HCT116 (cell line): ENCODE data around the gene FAM83E. TPM values are rescaled to one million over a fixed set of nuclear protein-coding genes. Genes with fewer than 3 reads are reported as not detected.

Source experiments
- ATF3 ChIP-seq: IDR thresholded peaks from 2 replicates; pipeline ENCODE4 v1.6.1; 2012
- CBX3 ChIP-seq: IDR thresholded peaks from 2 replicates; pipeline ENCODE4 v1.6.1; 2012; ENCODE audit warnings: low read depth
- CEBPB ChIP-seq: IDR thresholded peaks from 2 replicates; pipeline ENCODE4 v1.6.1; 2012; ENCODE audit warnings: low read depth
- CTCF ChIP-seq, 3 experiments: fragments of 200-600 bp in 1 of 3; sonication (generic) in 1 of 3; IDR thresholded peaks in 2 of 3; conservative IDR thresholded peaks in 1 of 3; 2 replicates each; pipeline ENCODE4 v1.5.1; 2012 to 2017; ENCODE audit warnings: low read depth in 2 of 3, low read length in 2 of 3, antibody characterized with exemption in 1 of 3, borderline replicate concordance in 1 of 3, control low read depth in 1 of 3, mild to moderate bottlenecking in 1 of 3, mixed read lengths in 1 of 3, mixed run types in 1 of 3, moderate library complexity in 1 of 3; ENCODE audit not compliant: insufficient read depth in 1 of 3
- EZH2 ChIP-seq: fragments of 200-600 bp; sonication (generic); IDR thresholded peaks from 2 replicates; pipeline ENCODE4 v1.6.1; 2017; ENCODE audit warnings: antibody characterized with exemption, mixed run types
- EZH2phosphoT487 ChIP-seq: fragments of 200-600 bp; IDR thresholded peaks from 2 replicates; pipeline ENCODE4 v1.6.1; 2018; ENCODE audit warnings: antibody characterized with exemption, borderline replicate concordance
- FOSL1 ChIP-seq: IDR thresholded peaks from 2 replicates; pipeline ENCODE4 v1.6.1; 2012; ENCODE audit warnings: low read depth
- JUND ChIP-seq: IDR thresholded peaks from 2 replicates; pipeline ENCODE4 v1.6.1; 2012
- POLR2A ChIP-seq: IDR thresholded peaks from 2 replicates; pipeline ENCODE4 v1.7.0; 2011; ENCODE audit warnings: borderline replicate concordance; ENCODE audit not compliant: insufficient read depth, insufficient read length; ENCODE audit errors: extremely low read depth
- SP1 ChIP-seq: IDR thresholded peaks from 2 replicates; pipeline ENCODE4 v1.6.1; 2012; ENCODE audit warnings: low read depth
- SRF ChIP-seq: IDR thresholded peaks from 2 replicates; pipeline ENCODE4 v1.6.1; 2012; ENCODE audit warnings: low read depth
- TCF7L2 ChIP-seq: IDR thresholded peaks from 2 replicates; pipeline ENCODE4 v1.7.0; 2011; ENCODE audit warnings: borderline replicate concordance, inconsistent platforms; ENCODE audit not compliant: insufficient read depth, insufficient read length; ENCODE audit errors: extremely low read depth
- ZBTB33 ChIP-seq: IDR thresholded peaks from 2 replicates; pipeline ENCODE4 v1.6.1; 2011; ENCODE audit warnings: mild to moderate bottlenecking, low read length, moderate library complexity; ENCODE audit not compliant: insufficient replicate concordance; ENCODE audit errors: extremely low read depth
- ZFX ChIP-seq: fragments of 450-650 bp; IDR thresholded peaks from 2 replicates; pipeline ENCODE4 v1.6.1; 2017
- ZNF274 ChIP-seq: fragments of 200-500 bp; sonication (Bioruptor generic); IDR thresholded peaks from 2 replicates; pipeline ENCODE4 v1.6.1; 2014; ENCODE audit warnings: mild to moderate bottlenecking, low read depth, low read length, inconsistent platforms
- total RNA-seq: library from RNA; stranded (reverse); gene quantifications from one replicate; pipeline ENCODE4 v1.2.1, GENCODE V29; 2021; ENCODE audit not compliant: unreplicated experiment

Gene FAM83E
- total RNA-seq, 1 experiment from 2014 or later = 6.8 TPM

- TF ChIP-seq CTCF (IDR thresholded peaks at IDR 0.05 in 2 of 3, conservative IDR thresholded peaks at IDR 0.05 in 1 of 3; ENCODE audit: borderline replicate concordance in 1 of 3, insufficient read depth in 1 of 3, low read depth in 2 of 3, low read length in 2 of 3) = no peak
- no peak for TF ChIP-seq POLR2A
- no peak for TF ChIP-seq CEBPB
- no peak for TF ChIP-seq SRF
- TF ChIP-seq FOSL1 = peak; percentile 53
- no peak for TF ChIP-seq CBX3
- no peak for TF ChIP-seq EZH2phosphoT487
- no peak for TF ChIP-seq ZBTB33
- TF ChIP-seq ATF3 = no peak
- no peak for TF ChIP-seq EZH2
- no peak for TF ChIP-seq ZFX
- TF ChIP-seq TCF7L2 = peak; percentile 72
- no peak for TF ChIP-seq ZNF274
- peak; percentile 40; the same call in 1 of the 2 replicates for TF ChIP-seq SP1
- TF ChIP-seq JUND = peak; percentile 49; the same call in 1 of the 2 replicates
These were observed 49.8 kb downstream of the FAM83E start (continued) for GRCh38 chr19:48565090-48565489.

Other genes with a start within 250 kb of the FAM83E start
- 212 TPM for gene KDELR1, start 223.5 kb downstream of the FAM83E start, total RNA-seq
- gene GRIN2D, start 221.4 kb downstream of the FAM83E start, total RNA-seq = 26.2 TPM
- 64.8 TPM for gene GRWD1, start 169.1 kb downstream of the FAM83E start, total RNA-seq
- 2.5 TPM for gene KCNJ14, start 159.5 kb downstream of the FAM83E start, total RNA-seq
- 75.3 TPM for gene CYTH2, start 145.7 kb downstream of the FAM83E start, total RNA-seq
- 19.9 TPM for gene LMTK3, start 103.2 kb downstream of the FAM83E start, total RNA-seq
- 4.8 TPM for gene SULT2B1, start 62.9 kb downstream of the FAM83E start, total RNA-seq
- not detected for gene SPACA4, start 8.3 kb downstream of the FAM83E start, total RNA-seq
- gene RPL18, start 4.1 kb upstream of the FAM83E start, total RNA-seq = 2,006 TPM
- 19.9 TPM for gene SPHK2, start 4.4 kb upstream of the FAM83E start, total RNA-seq
- 45.9 TPM for gene DBP, start 22.3 kb upstream of the FAM83E start, total RNA-seq
- gene CA11, start 31.1 kb upstream of the FAM83E start, total RNA-seq = 29.6 TPM
- gene NTN5, start 57.9 kb upstream of the FAM83E start, total RNA-seq = 3.1 TPM
- gene FUT2, start 80.9 kb upstream of the FAM83E start, total RNA-seq = 12.5 TPM
- 1.3 TPM for gene MAMSTR, start 104.6 kb upstream of the FAM83E start, total RNA-seq
- gene RASIP1, start 125.5 kb upstream of the FAM83E start, total RNA-seq = 1.9 TPM
- gene IZUMO1, start 131.8 kb upstream of the FAM83E start, total RNA-seq = 1.7 TPM
- 14.1 TPM for gene FUT1, start 137.6 kb upstream of the FAM83E start, total RNA-seq
- gene FGF21, start 140.4 kb upstream of the FAM83E start, total RNA-seq = 0.81 TPM
- 66.1 TPM for gene BCAT2, start 196.0 kb upstream of the FAM83E start, total RNA-seq
- gene HSD17B14, start 221.4 kb upstream of the FAM83E start, total RNA-seq = 3.9 TPM